Uterus (tissue), 2 donors: ENCODE measurements around the gene CPEB2.

Experiments
- CTCF ChIP-seq, 4 experiments: fragments of 200-600 bp in 2 of 4; fragments of 450-650 bp in 2 of 4; sonication (generic) in 2 of 4; IDR thresholded peaks; one replicate each; pipeline ENCODE4 v1.5.1; 2016 to 2019; ENCODE audit warnings: antibody characterized with exemption in 4 of 4, mild to moderate bottlenecking in 2 of 4, moderate library complexity in 1 of 4
- POLR2A ChIP-seq, 2 donors: fragments of 450-650 bp; IDR thresholded peaks; one replicate each; pipeline ENCODE4 v1.6.1; 2016; ENCODE audit warnings: antibody characterized with exemption in 2 of 2, mild to moderate bottlenecking in 1 of 2, moderate library complexity in 1 of 2

- TF ChIP-seq CTCF (IDR thresholded peaks at IDR 0.05) (no peak), POLR2A (IDR thresholded peaks at IDR 0.05) (no peak)
Observed at GRCh38 chr4:15060213-15060612, 57.9 kb downstream of the CPEB2 start.
